Spleen (tissue), 11 donors: ENCODE measurements around the gene RBBP6. TPM values are rescaled to one million over a fixed set of nuclear protein-coding genes. Genes with fewer than 3 reads are reported as not detected.

ENCODE experiments used
- DNase-seq: peaks from one replicate; pipeline ENCODE4 v3.0.0-alpha.2; 2020
- H3K27ac ChIP-seq, 8 donors: fragments of 200-600 bp; sonication (generic) in 7 of 8; 1 replicate in 4 of 8; 2 replicates in 4 of 8; pipeline versions ENCODE4 v1.5.0 to v1.8.0; 2016 to 2021; ENCODE audit warnings: inconsistent platforms in 4 of 8, mild to moderate bottlenecking in 4 of 8, moderate library complexity in 1 of 8
- H3K27me3 ChIP-seq, 7 donors: fragments of 200-600 bp; sonication (generic) in 6 of 7; replicated peaks in 1 of 7; 1 replicate in 4 of 7; 2 replicates in 3 of 7; pipeline versions ENCODE4 v1.5.0 to v1.8.0; 2016 to 2021; ENCODE audit warnings: inconsistent platforms in 3 of 7, mild to moderate bottlenecking in 1 of 7
- H3K36me3 ChIP-seq, 6 donors: fragments of 200-600 bp; sonication (generic) in 5 of 6; 1 replicate in 4 of 6; 2 replicates in 2 of 6; pipeline versions ENCODE4 v1.5.0 to v1.8.0; 2016 to 2021; ENCODE audit warnings: inconsistent platforms in 2 of 6
- H3K4me1 ChIP-seq, 6 donors: fragments of 200-600 bp; sonication (generic) in 5 of 6; 1 replicate in 3 of 6; 2 replicates in 3 of 6; pipeline versions ENCODE4 v1.5.0 to v1.8.0; 2016 to 2021; ENCODE audit warnings: inconsistent platforms in 3 of 6
- H3K4me3 ChIP-seq, 8 donors: fragments of 200-600 bp; sonication (generic) in 7 of 8; 1 replicate in 4 of 8; 2 replicates in 4 of 8; pipeline versions ENCODE4 v1.5.0 to v1.8.0; 2016 to 2021; ENCODE audit warnings: inconsistent platforms in 4 of 8, mild to moderate bottlenecking in 4 of 8, moderate library complexity in 2 of 8
- H3K9me3 ChIP-seq, 8 donors: fragments of 200-600 bp; sonication (generic) in 7 of 8; 1 replicate in 4 of 8; 2 replicates in 4 of 8; pipeline versions ENCODE4 v1.5.0 to v1.8.0; 2016 to 2021; ENCODE audit warnings: inconsistent platforms in 4 of 8
- CTCF ChIP-seq, 11 experiments: fragments of 200-600 bp in 7 of 11; fragments of 450-650 bp in 4 of 11; sonication (generic) in 4 of 11; IDR thresholded peaks in 8 of 11; conservative IDR thresholded peaks in 3 of 11; 1 replicate in 7 of 11; 2 replicates in 4 of 11; pipeline versions ENCODE4 v1.4.0 to v1.8.0; 2016 to 2021; ENCODE audit warnings: antibody characterized with exemption in 11 of 11, inconsistent platforms in 4 of 11, mild to moderate bottlenecking in 1 of 11
- POLR2A ChIP-seq, 3 donors: fragments of 450-650 bp; IDR thresholded peaks; one replicate each; pipeline ENCODE4 v1.5.1; 2017; ENCODE audit warnings: antibody characterized with exemption in 3 of 3, mild to moderate bottlenecking in 1 of 3
- POLR2AphosphoS5 ChIP-seq, 3 donors: sonication (generic); formaldehyde crosslinking; IDR thresholded peaks; one replicate each; pipeline ENCODE4 v1.5.1; 2017; ENCODE audit warnings: antibody characterized with exemption in 3 of 3
- WGBS, 5 donors: extraction: QIAGEN DNeasy Blood & Tissue Kit in 3 of 5; methylation state at CpG; one replicate each; pipeline versions ENCODE4 v1.1.5 to v1.1.7; 2013 to 2018; 5-methylcytosine and 5-hydroxymethylcytosine counted together
- intact Hi-C: fragments of 100-400 bp; cut with DNase I; formaldehyde crosslinking; loops from one replicate; pipeline ENCODE4 v1.15.0; 2023; ENCODE audit warnings: low total_unique reads
- polyA plus RNA-seq, 3 donors: library from polyadenylated mRNA; stranded (reverse); fragments of 200-250 nt; gene quantifications; one replicate each; pipeline ENCODE4 v1.2.1, GENCODE V29; 2013
- total RNA-seq, 7 donors: library from RNA; depleted of rRNA in 3 of 7; stranded (reverse); fragments of >200 nt in 3 of 7; fragmentation: NEBNext Ultra II Directional in 4 of 7; extraction: Animal tissue kit (Norgen Biotek cat#: 25700) in 4 of 7; gene quantifications; one replicate each; pipeline versions ENCODE4 v1.1.0 to v1.2.1, GENCODE V29; 2016 to 2021
- donor health status: healthy with polysubstance abuse.
- donor health status: DM: no; HTN: no; CAD: no; lungs with moderate emphysema.
- donor health status: DM: no; HTN: no; CAD: no.
- donor health status: Bipolar disorder and iron deficiency.
- donor health status: healthy.
- donor health status: DM: no; HTN: no; CAD: no.
- donor health status: DM: yes; HTN: yes; CAD: no.

Gene RBBP6
- total and polyA plus RNA-seq, 10 donors: 34.3 to 83.9 (median 66.4) TPM

GRCh38 chr16:24524855-24525677 is 14.3 kb upstream of the RBBP6 start:
- H3K4me1 ChIP-seq: peaks cover 0 to 12% (median 0%) of the 10 kb centered on the region in 6 donors
- 42 to 66% (median 48%) methylated on average over 4 of the region's 4 CpGs for WGBS, 5 donors
- TF ChIP-seq CTCF (IDR thresholded peaks at IDR 0.05 in 8 of 11, conservative IDR thresholded peaks at IDR 0.05 in 3 of 11) (no peak), POLR2AphosphoS5 (IDR thresholded peaks at IDR 0.05) (no peak), POLR2A (IDR thresholded peaks at IDR 0.05) (no peak)
- DNase-seq: no peak
- H3K9me3 ChIP-seq: no peaks in the 10 kb centered on the region
- no peak overlapping the region for H3K4me3 ChIP-seq
- intact Hi-C loops: no loop called here
- H3K27ac ChIP-seq: no peak overlapping the region
- no peaks in the 10 kb centered on the region for H3K27me3 ChIP-seq
- H3K36me3 ChIP-seq: no peaks in the 10 kb centered on the region

- no peaks in the 10 kb centered on the region for H3K27me3 ChIP-seq
- no peak for DNase-seq
- H3K36me3 ChIP-seq: no peaks in the 10 kb centered on the region
- 80 to 86% (median 82%) methylated on average over 7 of the region's 7 CpGs for WGBS, 5 donors
- H3K4me1 ChIP-seq: peaks cover 0 to 12% (median 0%) of the 10 kb centered on the region in 6 donors
- no peak overlapping the region for H3K4me3 ChIP-seq
- TF ChIP-seq POLR2A (IDR thresholded peaks at IDR 0.05) (no peak), CTCF (IDR thresholded peaks at IDR 0.05 in 8 of 11, conservative IDR thresholded peaks at IDR 0.05 in 3 of 11) (no peak), POLR2AphosphoS5 (IDR thresholded peaks at IDR 0.05) (no peak)
- H3K9me3 ChIP-seq: no peaks in the 10 kb centered on the region
- intact Hi-C loops: no loop called here
- H3K27ac ChIP-seq: no peak overlapping the region
Observed at GRCh38 chr16:24525970-24526559, 13.3 kb upstream of the RBBP6 start.

- TF ChIP-seq POLR2A (IDR thresholded peaks at IDR 0.05) (no peak), POLR2AphosphoS5 (IDR thresholded peaks at IDR 0.05) (no peak), CTCF (IDR thresholded peaks at IDR 0.05 in 8 of 11, conservative IDR thresholded peaks at IDR 0.05 in 3 of 11) (no peak)
- Histone ChIP-seq H3K27ac (no peak overlapping the region), H3K27me3 (no peaks in the 10 kb centered on the region), H3K36me3 (no peaks in the 10 kb centered on the region), H3K4me1 (peaks cover 0 to 12% (median 0%) of the 10 kb centered on the region in 6 donors), H3K9me3 (no peaks in the 10 kb centered on the region), H3K4me3 (no peak overlapping the region)
- WGBS, 5 donors: 83 to 91% (median 88%) methylated on average over 9 of the region's 9 CpGs
- intact Hi-C loops: no loop called here
- DNase-seq: no peak
Observed at GRCh38 chr16:24526701-24527495, 12.5 kb upstream of the RBBP6 start.
